SK-N-SH treated with all-trans-retinoic acid at 6 μM for 48 hours (cell line): Measurements from ENCODE around the gene MAPK10.

ENCODE experiments used
- ATAC-seq: fragments of 200-7000 bp; cut with Tn5 transposase; 3 replicates; pipeline ENCODE4 v1.9.1; 2020; ENCODE audit warnings: mild to moderate bottlenecking, moderate library complexity
- ARNTL ChIP-seq: fragments of 450-650 bp; formaldehyde crosslinking; IDR thresholded peaks from 2 replicates; pipeline ENCODE4 v1.5.0; 2020; ENCODE audit warnings: low read depth, mild to moderate bottlenecking, moderate library complexity, borderline replicate concordance
- BACH2 ChIP-seq: fragments of 250-450 bp; sonication (Bioruptor Pico); IDR thresholded peaks from 2 replicates; pipeline ENCODE4 v1.9.0; 2021; ENCODE audit warnings: mild to moderate bottlenecking, borderline replicate concordance
- CSDC2 ChIP-seq: fragments of 250-450 bp; sonication (Bioruptor Pico); IDR thresholded peaks from 2 replicates; pipeline ENCODE4 v1.5.0; 2020; ENCODE audit warnings: mild to moderate bottlenecking, moderate library complexity
- GLIS3 ChIP-seq: fragments of 250-450 bp; sonication (Bioruptor Pico); IDR thresholded peaks from 2 replicates; pipeline ENCODE4 v1.5.0; 2020; ENCODE audit warnings: mild to moderate bottlenecking, moderate library complexity
- OSR1 ChIP-seq: fragments of 250-450 bp; sonication (Bioruptor Pico); IDR thresholded peaks from 2 replicates; pipeline ENCODE4 v1.8.0; 2022; ENCODE audit warnings: moderate library complexity, mild to moderate bottlenecking, inconsistent platforms
- PPARA ChIP-seq: fragments of 250-450 bp; sonication (Bioruptor Pico); IDR thresholded peaks from 2 replicates; pipeline ENCODE4 v1.5.0; 2020; ENCODE audit warnings: mild to moderate bottlenecking, borderline replicate concordance
- RARB ChIP-seq: fragments of 250-450 bp; sonication (Bioruptor Pico); IDR thresholded peaks from 2 replicates; pipeline ENCODE4 v1.8.0; 2021; ENCODE audit warnings: mild to moderate bottlenecking, moderate library complexity
- SNAI2 ChIP-seq: fragments of 250-450 bp; sonication (Bioruptor Pico); IDR thresholded peaks from 2 replicates; pipeline ENCODE4 v1.5.0; 2020; ENCODE audit warnings: mild to moderate bottlenecking, moderate library complexity
- TCF4 ChIP-seq: fragments of 250-450 bp; sonication (Bioruptor Pico); IDR thresholded peaks from 2 replicates; pipeline ENCODE4 v1.8.0; 2021; ENCODE audit warnings: mild to moderate bottlenecking, moderate library complexity, borderline replicate concordance
- TOX ChIP-seq: fragments of 250-450 bp; sonication (Bioruptor Pico); IDR thresholded peaks from 2 replicates; pipeline ENCODE4 v1.8.0; 2021; ENCODE audit warnings: mild to moderate bottlenecking, moderate library complexity, borderline replicate concordance
- ZC3H10 ChIP-seq: fragments of 250-450 bp; sonication (Bioruptor Pico); IDR thresholded peaks from 2 replicates; pipeline ENCODE4 v1.5.1; 2021; ENCODE audit warnings: mild to moderate bottlenecking, moderate library complexity
- ZFP30 ChIP-seq: fragments of 450-650 bp; formaldehyde crosslinking; IDR thresholded peaks from 2 replicates; pipeline ENCODE4 v1.5.0; 2022; ENCODE audit warnings: mild to moderate bottlenecking, moderate library complexity
- ZNF565 ChIP-seq: fragments of 450-650 bp; formaldehyde crosslinking; conservative IDR thresholded peaks from 2 replicates; pipeline ENCODE4 v1.5.0; 2020; ENCODE audit warnings: low read depth, mild to moderate bottlenecking, moderate library complexity
- ZNF70 ChIP-seq: fragments of 450-650 bp; formaldehyde crosslinking; IDR thresholded peaks from 2 replicates; pipeline ENCODE4 v1.5.0; 2020; ENCODE audit warnings: mild to moderate bottlenecking, moderate library complexity
- ZNF8 ChIP-seq: fragments of 450-650 bp; formaldehyde crosslinking; IDR thresholded peaks from 2 replicates; pipeline ENCODE4 v1.5.0; 2020; ENCODE audit warnings: mild to moderate bottlenecking, moderate library complexity
- TF ChIP-seq, protein P1 (sequence below): fragments of 250-450 bp; sonication (Bioruptor Pico); IDR thresholded peaks from 2 replicates; pipeline ENCODE4 v1.8.0; 2021; ENCODE audit warnings: low read depth, mild to moderate bottlenecking, moderate library complexity, borderline replicate concordance
- TF ChIP-seq, protein P2 (sequence below): fragments of 250-450 bp; sonication (Bioruptor Pico); IDR thresholded peaks from 2 replicates; pipeline ENCODE4 v1.5.1; 2021; ENCODE audit warnings: mild to moderate bottlenecking, moderate library complexity
- TF ChIP-seq, protein P3 (sequence below): fragments of 250-450 bp; sonication (Bioruptor Pico); IDR thresholded peaks from 2 replicates; pipeline ENCODE4 v1.5.0; 2020; ENCODE audit warnings: mild to moderate bottlenecking, moderate library complexity
- TF ChIP-seq, protein P4 (sequence below): fragments of 250-450 bp; sonication (Bioruptor Pico); IDR thresholded peaks from 2 replicates; pipeline ENCODE4 v1.8.0; 2020; ENCODE audit warnings: mild to moderate bottlenecking, moderate library complexity, borderline replicate concordance

Gene MAPK10

DNA sequence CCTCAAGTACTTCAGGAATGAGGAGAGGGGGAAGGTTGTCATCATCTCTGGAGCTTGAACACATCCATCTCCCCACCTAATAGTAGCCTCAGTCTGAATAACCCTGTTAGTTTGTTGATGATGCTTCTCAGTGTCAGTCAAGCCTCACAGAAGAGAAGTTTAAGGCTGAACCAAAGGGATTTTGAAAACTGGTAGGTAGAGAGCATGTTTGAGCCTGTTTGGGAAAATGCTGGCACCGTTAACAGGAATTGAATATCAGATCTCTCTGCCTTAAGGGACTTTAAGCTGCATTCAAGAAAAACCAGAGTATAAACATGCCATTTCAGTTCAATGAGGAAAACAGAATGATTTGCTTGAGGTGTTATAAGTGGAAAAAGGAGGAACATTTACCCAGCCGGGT lies 73.1 kb downstream of the MAPK10 start (continued):
- TF ChIP-seq, protein P1, sequence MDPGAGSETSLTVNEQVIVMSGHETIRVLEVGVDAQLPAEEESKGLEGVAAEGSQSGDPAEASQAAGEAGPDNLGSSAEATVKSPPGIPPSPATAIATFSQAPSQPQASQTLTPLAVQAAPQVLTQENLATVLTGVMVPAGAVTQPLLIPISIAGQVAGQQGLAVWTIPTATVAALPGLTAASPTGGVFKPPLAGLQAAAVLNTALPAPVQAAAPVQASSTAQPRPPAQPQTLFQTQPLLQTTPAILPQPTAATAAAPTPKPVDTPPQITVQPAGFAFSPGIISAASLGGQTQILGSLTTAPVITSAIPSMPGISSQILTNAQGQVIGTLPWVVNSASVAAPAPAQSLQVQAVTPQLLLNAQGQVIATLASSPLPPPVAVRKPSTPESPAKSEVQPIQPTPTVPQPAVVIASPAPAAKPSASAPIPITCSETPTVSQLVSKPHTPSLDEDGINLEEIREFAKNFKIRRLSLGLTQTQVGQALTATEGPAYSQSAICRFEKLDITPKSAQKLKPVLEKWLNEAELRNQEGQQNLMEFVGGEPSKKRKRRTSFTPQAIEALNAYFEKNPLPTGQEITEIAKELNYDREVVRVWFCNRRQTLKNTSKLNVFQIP, result no peak
- TF ChIP-seq ZNF8 (CRISPR knock-in tag) (no peak), ZNF565 (CRISPR knock-in tag) (no peak), ZC3H10 (no peak), TOX (no peak), ZNF70 (CRISPR knock-in tag) (no peak)

DNA sequence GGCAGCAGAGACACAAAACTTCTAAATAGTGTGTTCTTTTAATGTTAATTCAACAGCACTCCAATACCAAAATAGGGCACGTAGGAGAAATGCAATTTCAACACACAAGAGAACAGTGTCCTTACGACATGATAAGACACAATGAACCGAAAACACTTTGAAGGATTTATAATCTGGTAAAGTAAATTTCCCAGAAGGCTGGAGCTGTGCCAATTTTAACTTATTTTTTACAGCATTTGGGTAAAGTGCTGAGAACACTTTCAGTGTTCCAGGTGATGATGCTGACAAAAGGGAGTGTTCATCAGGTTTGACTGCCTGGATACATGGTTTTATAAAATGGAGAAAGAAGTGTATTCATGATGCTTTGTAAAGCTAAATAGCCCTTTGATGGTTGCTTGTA lies 76.5 kb downstream of the MAPK10 start:
- TF ChIP-seq PPARA (CRISPR knock-in tag) (no peak), ZFP30 (CRISPR knock-in tag) (no peak), ZNF8 (CRISPR knock-in tag) (no peak), GLIS3 (CRISPR knock-in tag) (no peak)
- TF ChIP-seq, protein P2, sequence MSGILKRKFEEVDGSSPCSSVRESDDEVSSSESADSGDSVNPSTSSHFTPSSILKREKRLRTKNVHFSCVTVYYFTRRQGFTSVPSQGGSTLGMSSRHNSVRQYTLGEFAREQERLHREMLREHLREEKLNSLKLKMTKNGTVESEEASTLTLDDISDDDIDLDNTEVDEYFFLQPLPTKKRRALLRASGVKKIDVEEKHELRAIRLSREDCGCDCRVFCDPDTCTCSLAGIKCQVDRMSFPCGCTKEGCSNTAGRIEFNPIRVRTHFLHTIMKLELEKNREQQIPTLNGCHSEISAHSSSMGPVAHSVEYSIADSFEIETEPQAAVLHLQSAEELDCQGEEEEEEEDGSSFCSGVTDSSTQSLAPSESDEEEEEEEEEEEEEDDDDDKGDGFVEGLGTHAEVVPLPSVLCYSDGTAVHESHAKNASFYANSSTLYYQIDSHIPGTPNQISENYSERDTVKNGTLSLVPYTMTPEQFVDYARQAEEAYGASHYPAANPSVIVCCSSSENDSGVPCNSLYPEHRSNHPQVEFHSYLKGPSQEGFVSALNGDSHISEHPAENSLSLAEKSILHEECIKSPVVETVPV (CRISPR knock-in tag), result no peak
- TF ChIP-seq, protein P3, sequence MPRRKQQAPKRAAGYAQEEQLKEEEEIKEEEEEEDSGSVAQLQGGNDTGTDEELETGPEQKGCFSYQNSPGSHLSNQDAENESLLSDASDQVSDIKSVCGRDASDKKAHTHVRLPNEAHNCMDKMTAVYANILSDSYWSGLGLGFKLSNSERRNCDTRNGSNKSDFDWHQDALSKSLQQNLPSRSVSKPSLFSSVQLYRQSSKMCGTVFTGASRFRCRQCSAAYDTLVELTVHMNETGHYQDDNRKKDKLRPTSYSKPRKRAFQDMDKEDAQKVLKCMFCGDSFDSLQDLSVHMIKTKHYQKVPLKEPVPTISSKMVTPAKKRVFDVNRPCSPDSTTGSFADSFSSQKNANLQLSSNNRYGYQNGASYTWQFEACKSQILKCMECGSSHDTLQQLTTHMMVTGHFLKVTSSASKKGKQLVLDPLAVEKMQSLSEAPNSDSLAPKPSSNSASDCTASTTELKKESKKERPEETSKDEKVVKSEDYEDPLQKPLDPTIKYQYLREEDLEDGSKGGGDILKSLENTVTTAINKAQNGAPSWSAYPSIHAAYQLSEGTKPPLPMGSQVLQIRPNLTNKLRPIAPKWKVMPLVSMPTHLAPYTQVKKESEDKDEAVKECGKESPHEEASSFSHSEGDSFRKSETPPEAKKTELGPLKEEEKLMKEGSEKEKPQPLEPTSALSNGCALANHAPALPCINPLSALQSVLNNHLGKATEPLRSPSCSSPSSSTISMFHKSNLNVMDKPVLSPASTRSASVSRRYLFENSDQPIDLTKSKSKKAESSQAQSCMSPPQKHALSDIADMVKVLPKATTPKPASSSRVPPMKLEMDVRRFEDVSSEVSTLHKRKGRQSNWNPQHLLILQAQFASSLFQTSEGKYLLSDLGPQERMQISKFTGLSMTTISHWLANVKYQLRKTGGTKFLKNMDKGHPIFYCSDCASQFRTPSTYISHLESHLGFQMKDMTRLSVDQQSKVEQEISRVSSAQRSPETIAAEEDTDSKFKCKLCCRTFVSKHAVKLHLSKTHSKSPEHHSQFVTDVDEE (CRISPR knock-in tag), result no peak
- TF ChIP-seq, protein P4, sequence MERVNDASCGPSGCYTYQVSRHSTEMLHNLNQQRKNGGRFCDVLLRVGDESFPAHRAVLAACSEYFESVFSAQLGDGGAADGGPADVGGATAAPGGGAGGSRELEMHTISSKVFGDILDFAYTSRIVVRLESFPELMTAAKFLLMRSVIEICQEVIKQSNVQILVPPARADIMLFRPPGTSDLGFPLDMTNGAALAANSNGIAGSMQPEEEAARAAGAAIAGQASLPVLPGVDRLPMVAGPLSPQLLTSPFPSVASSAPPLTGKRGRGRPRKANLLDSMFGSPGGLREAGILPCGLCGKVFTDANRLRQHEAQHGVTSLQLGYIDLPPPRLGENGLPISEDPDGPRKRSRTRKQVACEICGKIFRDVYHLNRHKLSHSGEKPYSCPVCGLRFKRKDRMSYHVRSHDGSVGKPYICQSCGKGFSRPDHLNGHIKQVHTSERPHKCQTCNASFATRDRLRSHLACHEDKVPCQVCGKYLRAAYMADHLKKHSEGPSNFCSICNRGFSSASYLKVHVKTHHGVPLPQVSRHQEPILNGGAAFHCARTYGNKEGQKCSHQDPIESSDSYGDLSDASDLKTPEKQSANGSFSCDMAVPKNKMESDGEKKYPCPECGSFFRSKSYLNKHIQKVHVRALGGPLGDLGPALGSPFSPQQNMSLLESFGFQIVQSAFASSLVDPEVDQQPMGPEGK (CRISPR knock-in tag), result no peak
- no peak for ATAC-seq

DNA sequence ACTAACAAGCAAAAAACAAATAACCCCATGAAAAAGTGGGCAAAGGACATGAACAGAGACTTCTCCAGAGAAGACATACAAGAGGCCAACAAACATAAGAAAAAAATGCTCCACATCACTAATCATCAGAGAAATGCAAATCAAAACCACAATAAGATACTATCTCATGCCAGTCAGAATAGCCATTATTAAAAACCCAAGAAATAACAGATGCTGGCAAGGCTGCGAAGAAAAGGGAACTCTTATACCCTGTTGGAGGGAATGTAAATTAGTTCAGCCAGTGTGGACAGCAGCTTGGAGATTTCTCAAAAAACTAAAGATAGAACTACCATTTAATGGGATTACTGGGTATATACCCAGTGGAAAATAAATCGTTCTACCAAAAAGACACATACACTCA lies 79.6 kb downstream of the MAPK10 start:
- peak; percentile 82 for ATAC-seq
- TF ChIP-seq SNAI2 (CRISPR knock-in tag), result no peak
- no peak for TF ChIP-seq CSDC2 (CRISPR knock-in tag)
- no peak for TF ChIP-seq ARNTL

DNA sequence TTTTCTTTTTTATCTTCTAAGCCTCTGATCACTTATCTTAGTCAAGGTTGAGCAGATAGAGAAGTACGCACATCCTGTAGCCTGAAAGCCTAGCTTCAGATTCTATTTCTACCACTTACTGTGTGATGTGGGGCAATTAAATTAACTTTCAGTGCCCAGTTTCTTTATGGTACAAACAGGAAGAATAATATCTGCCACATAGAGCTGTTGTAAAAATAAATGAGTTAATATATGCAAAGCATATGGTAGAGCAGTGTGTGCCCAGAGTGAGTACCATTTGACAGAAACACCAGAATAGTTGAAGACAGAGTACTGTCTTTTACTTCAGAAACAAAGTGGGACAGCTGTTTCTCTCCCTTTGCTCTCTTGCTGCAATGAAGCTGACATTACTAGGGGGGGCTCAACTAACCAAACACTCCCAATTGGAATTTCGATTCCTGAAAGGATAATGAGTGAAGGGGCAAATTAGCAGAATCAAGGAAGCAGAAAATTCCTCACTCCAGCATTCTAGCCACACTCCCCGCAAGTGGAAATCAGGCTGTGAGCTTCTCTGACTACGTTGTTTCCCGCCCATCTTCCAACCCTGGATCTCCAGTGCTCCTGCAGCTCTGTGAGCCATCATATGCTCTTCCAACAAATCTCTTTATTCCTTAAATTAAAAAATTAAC lies 80.4 kb downstream of the MAPK10 start:
- ATAC-seq, result no peak
- TF ChIP-seq ZNF70 (CRISPR knock-in tag), result no peak
- TF ChIP-seq TOX, result no peak
- TF ChIP-seq ZC3H10, result no peak
- TF ChIP-seq RARB (CRISPR knock-in tag), result no peak
- no peak for TF ChIP-seq TCF4 (CRISPR knock-in tag)
- no peak for TF ChIP-seq CSDC2 (CRISPR knock-in tag)
- no peak for TF ChIP-seq SNAI2 (CRISPR knock-in tag)
- TF ChIP-seq BACH2 (CRISPR knock-in tag), result no peak
- TF ChIP-seq, protein P1, result no peak
- TF ChIP-seq OSR1 (CRISPR knock-in tag), result no peak
- TF ChIP-seq PPARA (CRISPR knock-in tag), result no peak
- TF ChIP-seq GLIS3 (CRISPR knock-in tag), result no peak
- TF ChIP-seq, protein P2 (CRISPR knock-in tag), result no peak
- no peak for TF ChIP-seq ZNF565 (CRISPR knock-in tag)
